HG02970 (cell line): Measurements from ENCODE around the gene CTDSPL.

Experiments used
- ATAC-seq: cut with Tn5 transposase; IDR thresholded peaks from one replicate; pipeline ENCODE4 v1.9.1; 2021; ENCODE audit warnings: mild to moderate bottlenecking, moderate library complexity, moderate number of reproducible peaks; ENCODE audit not compliant: unreplicated experiment, low FRiP score

Gene CTDSPL

DNA sequence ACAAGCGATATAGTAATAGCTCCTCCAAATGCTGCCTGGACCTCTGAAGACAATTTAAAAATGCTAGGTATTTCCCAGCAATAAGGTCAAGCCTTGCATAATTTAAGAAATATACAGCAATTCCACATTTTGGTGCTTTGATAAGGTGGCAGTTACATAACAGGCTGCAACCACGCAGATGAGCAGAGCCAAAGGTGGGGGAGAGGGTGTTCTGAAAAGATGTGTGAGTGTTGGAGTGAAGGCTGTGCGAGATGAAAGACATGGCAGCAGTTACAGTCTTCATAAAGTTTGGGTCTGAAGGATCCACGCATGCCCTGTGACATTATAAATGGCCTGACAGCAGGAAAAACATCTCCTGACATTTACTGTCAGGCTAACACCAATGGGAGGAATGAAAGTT lies 26.1 kb downstream of the CTDSPL start:
- no peak for ATAC-seq

DNA sequence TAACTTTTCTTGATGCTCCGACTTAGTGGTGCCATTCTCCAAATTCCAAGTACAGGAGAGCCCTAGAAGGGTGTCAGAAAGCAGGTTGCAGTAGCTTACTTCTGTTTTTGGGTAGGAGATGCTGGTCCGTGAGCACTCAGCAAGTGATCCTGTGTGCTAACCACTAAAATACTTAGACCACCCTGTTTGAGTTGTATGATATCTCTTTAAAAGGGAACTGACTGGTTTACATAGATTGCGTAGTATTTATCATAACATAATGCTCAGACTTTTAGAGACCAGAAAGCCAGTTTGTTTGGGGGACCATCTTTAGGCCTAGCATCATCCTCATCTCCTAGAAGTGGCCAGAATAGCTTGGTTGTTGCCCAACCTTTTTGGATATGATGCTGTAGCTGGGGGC lies 26.7 kb downstream of the CTDSPL start:
- no peak for ATAC-seq

DNA sequence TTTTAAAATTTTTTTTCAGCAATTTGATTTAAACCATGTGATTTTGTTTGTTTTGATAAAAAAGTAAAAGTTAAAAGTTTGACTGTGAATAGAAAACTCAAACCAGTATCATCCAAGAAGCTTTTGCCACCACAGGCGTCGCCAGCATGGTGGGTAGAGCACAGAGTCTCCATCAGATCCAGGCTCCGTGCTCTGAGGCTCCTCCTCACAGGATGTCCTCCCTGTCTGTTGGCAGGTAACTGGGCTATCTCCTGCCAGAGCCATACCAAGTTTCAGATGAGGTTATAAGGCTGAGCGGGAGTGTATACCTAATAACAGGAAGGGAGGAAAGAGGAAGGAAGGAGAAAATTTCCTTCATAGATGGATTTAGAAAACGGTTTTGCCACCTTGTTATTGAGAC lies 28.8 kb downstream of the CTDSPL start:
- no peak for ATAC-seq

DNA sequence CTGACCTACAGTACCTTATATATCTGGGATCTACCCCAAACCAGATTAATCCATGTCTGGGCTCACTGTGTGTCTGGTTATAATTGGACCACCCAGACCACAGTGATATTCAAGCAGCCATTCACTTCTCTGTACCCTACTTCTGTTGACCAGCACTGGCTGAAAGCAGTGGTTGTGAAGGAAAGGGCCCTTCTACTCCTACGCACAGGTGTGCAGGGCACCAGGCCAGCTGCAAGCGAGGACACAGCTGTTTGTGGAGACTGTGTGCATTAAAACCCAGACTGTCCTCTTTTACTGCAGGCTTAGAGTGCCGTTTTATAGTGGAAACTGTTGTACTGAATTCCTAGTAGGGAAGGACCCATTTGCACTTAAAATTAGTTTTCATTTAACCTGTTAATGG lies 29.5 kb downstream of the CTDSPL start:
- no peak for ATAC-seq

DNA sequence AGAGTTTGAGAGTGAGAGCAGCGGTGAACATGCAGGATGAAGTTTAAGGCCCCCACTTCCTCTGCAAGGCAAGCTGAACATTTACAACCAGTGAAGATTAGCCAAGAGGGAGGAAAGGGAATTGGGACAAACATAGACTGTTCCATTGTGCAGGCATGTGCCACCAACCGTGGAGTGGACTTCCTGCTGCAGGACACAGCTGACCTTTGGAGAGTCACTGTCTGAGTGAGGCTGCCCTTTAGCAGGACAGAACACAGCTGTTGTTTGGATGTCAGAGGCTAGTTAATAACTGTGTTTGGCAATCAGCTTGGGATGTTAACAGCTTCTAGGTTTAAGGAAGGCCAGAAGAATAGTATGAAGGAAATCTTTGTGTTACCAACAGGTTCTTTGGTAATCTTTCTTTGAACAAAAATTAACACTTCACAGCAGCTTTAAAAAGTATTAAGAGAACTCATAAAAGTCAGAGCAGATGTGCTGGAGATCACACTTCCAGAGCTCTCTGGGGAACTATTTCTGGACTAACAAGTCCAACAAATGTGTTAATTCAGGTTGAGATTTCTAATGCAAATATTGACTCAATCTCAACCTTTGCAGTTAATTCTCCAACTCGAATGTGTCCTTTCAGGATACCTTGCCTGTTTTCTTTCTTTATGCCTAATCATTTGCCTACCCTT lies 31.4 kb downstream of the CTDSPL start:
- ATAC-seq: no peak

DNA sequence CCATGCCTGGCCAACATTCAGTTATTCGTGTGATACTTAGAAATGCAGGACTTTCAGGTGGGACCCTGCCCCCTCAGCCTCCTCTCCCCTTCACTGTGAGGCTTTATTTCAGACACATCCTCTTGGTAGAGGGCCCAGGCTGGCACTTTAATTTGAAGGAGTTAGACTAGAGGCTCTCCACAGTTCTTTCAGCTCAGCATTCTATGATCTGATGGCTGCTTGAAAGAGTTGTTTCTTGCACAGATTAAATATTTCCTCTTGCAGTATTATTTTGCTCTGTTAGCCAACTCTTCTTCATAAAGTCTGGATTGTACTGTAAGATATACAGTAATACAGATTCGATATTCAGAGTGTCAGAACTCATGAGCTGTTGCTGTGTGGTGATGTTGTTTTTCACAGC lies 35.1 kb downstream of the CTDSPL start:
- ATAC-seq: no peak

DNA sequence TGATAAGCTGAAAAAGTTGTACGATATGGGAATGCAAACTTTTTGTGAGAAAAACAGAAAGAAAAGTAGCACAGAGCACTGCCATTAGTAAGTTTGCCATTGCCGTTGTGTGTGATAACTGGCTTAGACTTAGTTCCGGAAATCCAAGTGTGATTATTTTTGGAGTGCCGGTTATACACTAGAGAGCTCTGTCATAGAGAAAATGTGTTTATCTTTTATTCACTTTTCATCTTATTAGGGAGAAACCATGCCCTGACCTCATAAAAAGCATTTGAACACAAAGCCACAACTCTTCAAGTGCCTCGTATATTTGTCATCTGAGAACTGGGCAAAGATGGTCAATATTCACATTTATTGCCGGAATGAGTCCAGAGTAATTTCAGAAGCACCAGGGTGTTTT lies 36.1 kb downstream of the CTDSPL start:
- no peak for ATAC-seq

DNA sequence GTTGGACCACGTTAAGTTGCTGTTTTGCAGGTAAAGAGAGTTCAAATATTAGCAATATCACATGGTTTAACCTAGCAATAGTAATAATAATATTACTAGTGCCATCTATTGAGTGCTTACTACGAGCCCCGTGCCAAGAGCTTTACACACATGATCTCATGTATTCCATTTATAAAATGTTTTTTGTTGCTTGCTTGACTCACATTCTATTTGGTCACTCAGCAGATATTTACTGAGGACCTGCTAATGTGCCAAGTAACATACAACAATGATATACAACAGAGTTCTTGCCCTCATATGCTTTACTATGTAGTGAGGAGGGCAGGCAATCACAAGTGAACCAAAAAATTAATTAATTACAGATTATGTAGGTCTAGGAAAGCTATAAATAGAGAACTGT lies 36.7 kb downstream of the CTDSPL start:
- no peak for ATAC-seq

DNA sequence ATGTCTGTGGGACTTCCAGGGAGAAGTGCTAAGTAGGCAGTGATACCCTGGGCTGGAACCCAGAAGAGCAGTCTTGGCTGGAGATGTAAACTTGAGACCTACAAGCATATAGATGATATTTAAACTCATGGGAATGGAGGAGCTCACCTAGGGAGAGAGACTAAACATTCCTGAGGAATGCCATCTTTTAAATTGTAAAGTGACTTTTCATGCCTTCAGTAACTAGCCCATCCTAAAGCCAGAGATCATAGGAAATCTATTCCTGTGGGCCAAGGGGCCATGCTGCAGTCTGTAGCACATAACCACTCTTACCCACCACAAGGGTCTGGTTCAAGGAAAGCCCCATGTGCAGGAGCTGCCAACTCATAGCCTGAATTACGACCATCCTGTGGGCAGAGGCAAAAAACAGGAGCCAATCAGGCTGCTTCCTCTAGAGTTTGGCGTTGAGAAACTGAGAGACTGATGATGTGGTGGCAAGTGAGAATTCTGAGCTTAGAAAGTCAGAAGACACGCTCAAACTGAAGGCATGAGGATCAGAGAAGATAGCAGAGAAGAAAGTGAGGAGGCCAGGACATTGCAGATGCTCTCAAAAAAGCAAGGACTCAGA lies 37.5 kb downstream of the CTDSPL start:
- ATAC-seq: no peak

DNA sequence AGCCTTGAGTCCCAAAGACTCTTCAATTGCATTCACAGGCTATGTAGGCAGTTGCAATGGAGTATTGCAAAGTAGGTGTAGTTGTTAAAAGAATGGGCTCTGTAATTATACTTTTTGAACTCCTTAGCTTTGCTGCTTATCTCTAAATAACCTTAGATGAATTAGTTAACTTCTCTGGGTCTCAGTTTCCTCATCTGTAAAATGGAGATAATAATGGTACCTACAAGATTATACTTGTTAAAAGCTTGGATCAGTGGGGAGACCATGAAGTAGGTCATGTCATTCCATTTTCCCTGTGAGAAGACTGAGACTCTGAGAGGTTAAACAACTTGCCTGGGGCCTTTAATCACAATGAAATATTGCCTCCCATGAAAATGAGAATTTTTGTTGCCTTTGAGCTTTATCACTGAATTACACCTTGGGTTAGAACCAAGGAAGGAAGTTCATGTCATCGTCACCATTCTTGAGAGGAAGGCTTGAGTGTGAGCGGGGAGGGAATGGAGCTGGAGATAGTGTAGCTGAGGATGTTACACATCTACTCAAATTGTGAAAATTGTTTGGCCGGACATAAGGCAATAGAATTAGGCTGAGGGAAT lies 38.1 kb downstream of the CTDSPL start:
- no peak for ATAC-seq

DNA sequence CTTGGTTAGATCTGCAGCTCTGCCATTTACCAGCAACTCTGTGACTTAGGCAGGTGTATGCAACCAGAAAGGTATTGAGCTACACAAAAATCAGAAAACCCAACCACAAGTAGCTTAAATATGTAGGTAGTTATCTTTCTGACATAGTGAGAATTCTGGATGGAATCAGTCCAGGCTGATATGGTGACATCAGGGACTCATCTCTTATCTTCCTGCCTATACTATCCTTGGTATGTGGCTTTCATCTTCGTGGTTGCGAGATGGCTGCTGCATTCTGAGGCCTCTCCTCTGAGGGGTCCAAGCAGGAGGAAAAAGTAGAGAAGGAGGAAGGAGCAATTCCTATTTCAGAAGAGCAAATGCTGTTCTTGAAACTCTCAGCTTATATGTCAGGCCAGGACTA lies 40.0 kb downstream of the CTDSPL start:
- no peak for ATAC-seq

DNA sequence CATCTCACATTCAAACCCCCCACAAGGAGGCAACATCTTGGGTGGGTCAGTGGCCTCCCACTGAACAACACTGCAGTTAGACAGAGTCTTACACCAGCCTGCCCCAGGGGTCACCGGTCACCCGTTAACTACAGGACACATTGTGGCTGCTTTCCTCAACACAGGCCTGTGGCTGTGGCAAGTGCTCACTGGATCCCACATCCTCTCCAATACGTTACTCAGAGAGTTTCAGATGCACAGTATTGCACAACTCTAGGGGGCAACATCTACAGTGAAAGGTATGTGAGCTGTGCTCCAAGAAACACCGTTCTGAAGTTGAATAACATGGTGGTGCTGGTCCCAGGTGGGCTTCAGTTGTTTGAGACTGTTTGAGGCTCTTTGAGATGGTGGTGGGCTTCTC lies 41.0 kb downstream of the CTDSPL start:
- no peak for ATAC-seq

DNA sequence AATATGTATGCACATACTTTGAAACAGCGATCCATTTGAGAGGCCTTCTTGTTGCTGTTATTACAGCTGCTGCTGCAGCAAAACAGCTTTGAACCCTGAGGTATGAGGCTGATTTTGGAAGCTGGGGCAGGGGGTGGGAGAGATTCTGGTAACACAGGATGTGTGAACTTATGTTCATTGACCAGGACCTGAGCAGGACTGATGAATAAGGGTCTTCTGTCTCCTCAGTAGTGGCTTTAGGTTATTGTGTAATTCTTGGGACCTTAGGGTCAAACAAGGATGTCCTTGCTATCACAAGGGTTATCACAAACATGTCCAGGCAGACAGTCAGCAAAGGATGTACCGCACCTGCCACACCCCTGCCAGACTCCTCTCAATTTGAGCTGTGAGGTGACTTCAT lies 41.6 kb downstream of the CTDSPL start:
- ATAC-seq: no peak

DNA sequence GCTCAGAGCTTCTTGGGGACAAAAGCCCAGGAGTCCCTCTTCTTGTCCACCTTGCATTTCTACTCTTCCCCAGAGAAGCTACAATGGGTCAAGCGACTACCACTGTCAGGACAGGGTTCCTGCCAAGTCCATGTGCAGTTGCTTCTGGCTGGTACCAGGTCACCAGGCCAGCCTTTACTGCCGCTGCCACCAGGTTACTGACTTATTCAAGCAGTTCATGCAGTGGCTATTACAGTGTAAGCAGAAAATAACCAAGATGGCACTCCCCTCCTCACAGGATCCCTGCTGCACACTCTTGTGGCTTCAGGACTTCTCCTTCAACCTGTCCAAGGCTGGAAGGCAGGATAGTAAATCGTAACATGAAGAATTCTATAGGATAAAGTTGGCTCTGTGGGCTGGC lies 42.1 kb downstream of the CTDSPL start:
- ATAC-seq: no peak

DNA sequence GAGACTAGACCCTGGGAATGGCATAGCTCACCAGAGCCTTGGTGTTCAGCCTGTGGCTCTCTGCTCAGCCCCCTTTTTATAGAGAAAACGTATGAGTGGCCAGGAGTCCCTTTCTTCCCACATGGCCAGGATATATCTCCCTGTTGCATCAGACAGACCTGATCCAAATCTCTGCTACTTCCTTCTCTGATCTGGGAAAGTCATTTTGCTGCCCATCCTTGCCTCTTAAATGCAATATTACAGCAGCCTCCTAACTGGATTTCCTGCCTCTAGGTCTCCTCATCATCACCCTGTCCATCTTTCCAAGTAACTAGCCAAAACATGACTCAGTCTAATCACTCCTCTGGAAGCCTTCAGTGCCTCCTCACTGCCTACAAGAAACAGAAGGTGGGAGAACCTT lies 42.9 kb downstream of the CTDSPL start:
- no peak for ATAC-seq

DNA sequence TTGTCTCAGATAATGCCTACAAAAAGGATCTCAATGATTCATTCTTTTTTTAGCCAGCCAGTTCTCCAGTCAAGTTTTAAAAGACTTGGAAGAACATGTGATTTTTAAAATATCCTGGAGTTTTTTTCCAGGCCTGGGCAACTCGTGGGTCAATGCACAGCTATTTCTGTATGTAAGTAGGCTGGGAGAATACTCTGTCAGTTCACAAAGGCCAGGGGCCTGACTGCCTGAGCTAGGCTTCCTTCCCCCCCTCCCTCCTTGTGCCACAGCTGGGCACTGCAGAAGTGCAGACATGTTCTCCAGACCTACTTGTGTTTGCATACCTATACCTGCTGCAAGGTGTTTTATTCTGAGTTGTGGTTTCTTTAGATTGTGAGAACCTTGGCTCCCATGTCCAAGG lies 43.7 kb downstream of the CTDSPL start:
- ATAC-seq: no peak

DNA sequence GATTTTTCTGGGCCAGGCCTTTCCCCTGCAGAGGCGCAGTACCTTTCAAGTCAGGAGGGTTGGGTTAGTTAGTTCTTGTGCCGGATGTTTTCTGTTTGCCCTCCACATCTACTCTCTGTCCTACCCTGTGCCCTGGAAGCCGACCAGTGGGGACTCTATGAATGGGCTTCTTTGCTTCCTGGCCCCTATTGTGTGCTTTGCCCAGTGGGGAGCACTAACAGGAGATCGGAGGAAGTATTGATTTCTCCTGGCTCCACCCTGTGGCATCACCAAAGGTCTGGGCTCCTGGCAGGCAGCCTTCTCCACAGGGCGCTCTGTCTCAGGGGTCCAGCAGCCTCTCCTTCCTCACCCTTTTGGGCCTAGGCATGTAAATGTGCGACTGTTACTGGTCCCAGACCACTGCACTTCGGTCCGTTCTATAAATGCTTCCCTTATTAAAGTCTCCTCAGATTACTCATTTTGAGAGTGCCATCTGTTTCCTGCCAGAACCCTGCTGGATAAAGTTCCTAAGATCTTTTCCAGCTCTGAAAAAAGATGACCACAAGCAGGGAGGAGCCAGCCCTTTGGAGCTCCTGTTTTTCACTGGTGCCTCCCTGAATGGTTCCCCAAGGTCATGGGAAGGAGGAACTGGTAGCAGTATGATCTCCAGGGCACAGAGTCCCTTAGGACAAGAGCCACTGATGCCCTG lies 44.5 kb downstream of the CTDSPL start:
- no peak for ATAC-seq

DNA sequence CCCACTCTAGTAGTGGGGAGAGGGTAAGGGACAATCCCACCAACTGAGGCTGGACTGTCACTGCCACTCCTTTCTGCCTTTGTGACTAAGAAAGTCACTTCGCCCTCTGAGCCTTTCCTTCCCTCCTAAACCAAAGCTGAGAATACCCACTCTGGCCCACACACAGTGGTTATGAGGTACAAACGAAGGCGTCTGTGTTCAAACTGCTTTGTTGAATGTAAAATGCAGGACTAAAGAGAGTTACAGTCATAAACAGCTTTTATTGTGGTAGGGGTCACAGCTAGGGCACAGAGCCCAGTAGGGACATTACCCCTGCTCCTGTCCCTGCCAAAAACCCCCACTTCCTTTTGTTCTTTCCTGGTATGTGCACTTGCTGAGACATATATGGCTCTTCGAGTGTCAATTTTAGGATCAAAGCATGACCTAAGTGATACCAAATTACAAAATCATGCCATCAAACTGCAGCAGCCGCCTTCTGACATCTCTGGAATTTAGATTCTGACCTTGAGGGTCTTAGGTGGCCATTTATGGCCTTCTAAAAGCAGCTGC lies 45.1 kb downstream of the CTDSPL start:
- ATAC-seq: no peak

DNA sequence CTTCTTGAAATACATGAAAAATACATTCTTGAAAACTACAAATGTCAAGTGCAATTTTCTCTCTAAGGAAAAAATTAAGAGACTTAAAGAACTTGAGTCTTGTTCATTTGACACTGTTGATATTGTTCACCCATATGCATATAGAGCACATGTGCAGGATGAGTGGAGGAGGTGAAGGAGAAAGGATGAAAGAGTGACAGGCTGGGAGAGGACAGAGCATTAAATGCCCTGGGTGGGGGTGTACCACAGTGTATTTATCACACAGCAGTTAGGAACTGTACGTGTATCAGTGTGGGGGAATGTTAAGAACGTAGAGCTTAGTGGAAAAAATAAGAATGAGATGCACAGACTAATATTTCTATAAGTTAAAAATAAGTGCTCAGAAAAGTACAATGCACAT lies 45.7 kb downstream of the CTDSPL start:
- no peak for ATAC-seq

DNA sequence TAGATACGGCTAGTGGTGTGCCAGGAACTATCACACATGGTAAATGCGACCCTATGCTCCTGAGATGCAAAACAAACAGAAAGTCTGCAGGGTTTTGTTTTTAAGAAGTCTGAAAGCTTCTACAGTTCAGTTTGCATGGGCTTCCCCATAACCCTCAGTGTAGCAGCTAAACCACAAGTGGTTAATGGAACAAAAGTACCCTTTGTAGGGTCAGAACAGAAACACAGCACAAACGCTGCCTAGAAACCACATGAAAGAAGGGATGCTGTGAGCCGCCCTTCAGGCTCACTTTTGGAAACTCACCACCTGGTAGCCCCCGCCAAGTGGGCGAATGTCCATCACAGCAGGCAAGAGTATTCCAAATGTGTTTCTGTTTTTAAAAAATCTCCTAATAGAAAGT lies 46.2 kb downstream of the CTDSPL start:
- peak; percentile 66 for ATAC-seq
